ENCODE results near the gene SEMA3C. TPM values are rescaled to one million over a fixed set of nuclear protein-coding genes. Genes with fewer than 3 reads are reported as not detected.

SEMA3C gene
- total RNA-seq, 1 experiment from 2014 or later: 57.8 TPM

- DNase-seq (ENCODE audit: low spot score): no peak
Observed at GRCh38 chr7:80740778-80741545, 177.9 kb downstream of the SEMA3C start.

GRCh38 chr7:80736371-80737125, 182.3 kb downstream of the SEMA3C start:
- DNase-seq (ENCODE audit: low spot score): no peak

GRCh38 chr7:80735330-80735729, 183.5 kb downstream of the SEMA3C start:
- no peak for DNase-seq (ENCODE audit: low spot score)

- no peak for DNase-seq (ENCODE audit: low spot score)
Observed at GRCh38 chr7:80734011-80734410, 184.8 kb downstream of the SEMA3C start.

- no peak for DNase-seq (ENCODE audit: low spot score)
Observed at GRCh38 chr7:80733333-80733915, 185.4 kb downstream of the SEMA3C start.

- DNase-seq (ENCODE audit: low spot score): peak; percentile 54
Observed at GRCh38 chr7:80732630-80733029, 186.2 kb downstream of the SEMA3C start.

GRCh38 chr7:80731281-80731680, 187.6 kb downstream of the SEMA3C start:
- no peak for DNase-seq (ENCODE audit: low spot score)

GRCh38 chr7:80729591-80730320, 189.1 kb downstream of the SEMA3C start:
- DNase-seq (ENCODE audit: low spot score): no peak

- no peak for DNase-seq (ENCODE audit: low spot score)
Observed at GRCh38 chr7:80726666-80727065, 192.2 kb downstream of the SEMA3C start.

- no peak for DNase-seq (ENCODE audit: low spot score)
Observed at GRCh38 chr7:80725181-80725611, 193.7 kb downstream of the SEMA3C start.

GRCh38 chr7:80724249-80724871, 194.5 kb downstream of the SEMA3C start:
- DNase-seq (ENCODE audit: low spot score): no peak

GRCh38 chr7:80722616-80723195, 196.1 kb downstream of the SEMA3C start:
- DNase-seq (ENCODE audit: low spot score): peak; percentile 90

GRCh38 chr7:80721883-80722615, 196.8 kb downstream of the SEMA3C start:
- DNase-seq (ENCODE audit: low spot score): peak; percentile 62

- DNase-seq (ENCODE audit: low spot score): no peak
Observed at GRCh38 chr7:80720146-80720545, 198.7 kb downstream of the SEMA3C start.

GRCh38 chr7:80719261-80719660, 199.6 kb downstream of the SEMA3C start:
- no peak for DNase-seq (ENCODE audit: low spot score)

- DNase-seq (ENCODE audit: low spot score): no peak
Observed at GRCh38 chr7:80711531-80711930, 207.3 kb downstream of the SEMA3C start.

GRCh38 chr7:80708123-80708522, 210.7 kb downstream of the SEMA3C start:
- no peak for DNase-seq (ENCODE audit: low spot score)

- no peak for DNase-seq (ENCODE audit: low spot score)
Observed at GRCh38 chr7:80707318-80707717, 211.5 kb downstream of the SEMA3C start.

- DNase-seq (ENCODE audit: low spot score): peak; percentile 58
Observed at GRCh38 chr7:80705130-80705781, 213.6 kb downstream of the SEMA3C start.

GRCh38 chr7:80703272-80703671, 215.6 kb downstream of the SEMA3C start:
- no peak for DNase-seq (ENCODE audit: low spot score)
